UCSD-AML1 (cell line): Measurements from ENCODE around the gene CDC25A.

Source experiments
- DNase-seq: peaks from one replicate; lab custom pipeline; 2025; ENCODE audit not compliant: unreplicated experiment; lab: John Stamatoyannopoulos, UW

Gene CDC25A

GRCh38 chr3:48142316-48142870, 45.8 kb downstream of the CDC25A start:
- no peak for DNase-seq

- no peak for DNase-seq
Observed at GRCh38 chr3:48141604-48142137, 46.5 kb downstream of the CDC25A start.

- no peak for DNase-seq
Observed at GRCh38 chr3:48140936-48141603, 47.1 kb downstream of the CDC25A start.

GRCh38 chr3:48140336-48140757, 47.9 kb downstream of the CDC25A start:
- DNase-seq: no peak

GRCh38 chr3:48137425-48137999, 50.7 kb downstream of the CDC25A start:
- no peak for DNase-seq

GRCh38 chr3:48135552-48136495, 52.4 kb downstream of the CDC25A start:
- no peak for DNase-seq

- no peak for DNase-seq
Observed at GRCh38 chr3:48130321-48130904, 57.8 kb downstream of the CDC25A start.

GRCh38 chr3:48129921-48130320, 58.3 kb downstream of the CDC25A start:
- DNase-seq: no peak

GRCh38 chr3:48128774-48129173, 59.4 kb downstream of the CDC25A start:
- no peak for DNase-seq

GRCh38 chr3:48125886-48126622, 62.2 kb downstream of the CDC25A start:
- DNase-seq: no peak

GRCh38 chr3:48125013-48125705, 63.1 kb downstream of the CDC25A start:
- no peak for DNase-seq

- DNase-seq: no peak
Observed at GRCh38 chr3:48123346-48123745, 64.9 kb downstream of the CDC25A start.

GRCh38 chr3:48122504-48122903, 65.7 kb downstream of the CDC25A start:
- DNase-seq: no peak

GRCh38 chr3:48120223-48120622, 68.0 kb downstream of the CDC25A start:
- DNase-seq: no peak

- no peak for DNase-seq
Observed at GRCh38 chr3:48119505-48120193, 68.6 kb downstream of the CDC25A start.

GRCh38 chr3:48118928-48119327, 69.3 kb downstream of the CDC25A start:
- no peak for DNase-seq

- no peak for DNase-seq
Observed at GRCh38 chr3:48118322-48118721, 69.9 kb downstream of the CDC25A start.

- no peak for DNase-seq
Observed at GRCh38 chr3:48112813-48113212, 75.4 kb downstream of the CDC25A start.
